Stimulated activated CD4-positive, alpha-beta T cell treated with anti-CD3 and anti-CD28 coated beads, Interleukin-2, amount 100 ng/mL, for 4 hours (primary cell): ENCODE data around the gene CUTA.

Experiments
- DNase-seq: peaks from one replicate; pipeline ENCODE4 v3.0.0-alpha.2; 2020; ENCODE audit warnings: low read depth

The CUTA gene

DNA sequence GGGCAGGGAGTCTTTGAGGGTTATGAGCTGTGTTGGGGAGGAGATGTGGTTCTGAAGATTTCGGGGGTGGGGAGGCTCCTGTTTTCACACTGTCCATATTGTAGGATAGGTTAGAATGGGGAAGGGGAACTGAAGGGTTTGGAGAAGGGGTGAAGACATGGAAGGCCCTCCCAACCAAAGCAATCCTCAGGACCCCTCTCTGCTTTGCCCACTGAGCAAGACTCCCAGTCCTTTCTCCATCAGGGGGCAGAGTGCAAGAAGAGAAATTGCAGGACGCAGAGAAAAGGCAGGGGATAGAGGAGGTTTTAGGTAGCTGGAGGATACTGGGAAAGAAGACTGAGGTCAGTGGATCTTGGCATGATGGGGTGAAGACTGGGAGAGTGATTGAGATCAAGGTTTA lies 5.9 kb upstream of the CUTA start:
- no peak for DNase-seq

DNA sequence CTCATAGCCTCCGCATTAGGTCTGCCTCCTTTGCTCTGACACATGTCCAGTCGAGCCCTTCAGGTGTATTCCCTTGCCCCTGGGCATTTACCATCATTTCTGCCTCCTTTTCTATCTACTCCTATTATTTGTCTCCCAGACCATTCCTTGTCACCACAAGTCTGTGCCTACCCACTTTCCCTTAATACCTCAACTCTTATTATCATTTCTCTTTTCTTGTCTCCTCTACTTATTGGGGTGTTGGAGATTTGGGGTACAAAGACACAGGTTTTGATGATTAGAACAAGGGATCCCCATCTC lies 3.4 kb upstream of the CUTA start:
- no peak for DNase-seq

DNA sequence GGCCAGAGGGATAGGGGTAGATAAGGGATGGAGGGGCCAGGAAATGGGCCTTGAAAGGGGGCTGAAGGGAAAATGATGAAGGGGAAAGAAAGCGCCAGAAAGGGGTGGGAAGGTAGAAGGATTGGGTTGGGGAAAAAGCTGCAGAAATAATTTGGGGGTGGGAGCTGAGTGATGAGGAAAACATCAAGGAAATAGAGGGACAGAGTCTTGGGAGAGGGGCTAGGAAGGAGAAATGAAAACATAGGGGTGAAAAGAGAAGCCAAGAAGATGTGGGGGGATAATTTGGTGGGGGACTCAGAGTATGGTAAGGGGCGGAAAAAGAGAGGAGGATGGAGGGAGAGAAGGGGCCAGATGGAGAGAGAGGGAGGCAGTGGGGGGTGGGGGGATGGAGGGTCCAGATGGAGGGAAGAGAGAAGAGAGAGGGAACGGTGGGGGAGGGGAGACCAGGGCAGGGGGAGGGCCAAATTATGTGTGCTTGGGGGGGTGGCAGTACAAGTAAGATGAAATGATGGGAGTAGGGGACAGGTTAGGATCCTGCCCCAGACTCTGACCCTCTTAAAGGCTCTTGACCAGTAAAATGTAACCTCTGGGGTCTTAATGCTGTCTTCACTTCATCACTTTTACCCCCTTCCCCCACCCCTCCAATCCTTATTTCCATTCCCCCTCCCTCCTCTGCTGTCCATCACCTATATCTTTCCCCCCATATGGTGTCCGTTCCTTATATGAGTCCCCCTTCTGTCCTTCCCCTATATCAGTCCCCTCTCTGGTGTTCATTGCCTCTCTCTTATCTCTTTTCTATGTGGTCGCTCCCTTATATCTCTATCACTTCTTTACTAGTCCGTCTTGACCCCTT lies 2.8 kb upstream of the CUTA start:
- no peak for DNase-seq

DNA sequence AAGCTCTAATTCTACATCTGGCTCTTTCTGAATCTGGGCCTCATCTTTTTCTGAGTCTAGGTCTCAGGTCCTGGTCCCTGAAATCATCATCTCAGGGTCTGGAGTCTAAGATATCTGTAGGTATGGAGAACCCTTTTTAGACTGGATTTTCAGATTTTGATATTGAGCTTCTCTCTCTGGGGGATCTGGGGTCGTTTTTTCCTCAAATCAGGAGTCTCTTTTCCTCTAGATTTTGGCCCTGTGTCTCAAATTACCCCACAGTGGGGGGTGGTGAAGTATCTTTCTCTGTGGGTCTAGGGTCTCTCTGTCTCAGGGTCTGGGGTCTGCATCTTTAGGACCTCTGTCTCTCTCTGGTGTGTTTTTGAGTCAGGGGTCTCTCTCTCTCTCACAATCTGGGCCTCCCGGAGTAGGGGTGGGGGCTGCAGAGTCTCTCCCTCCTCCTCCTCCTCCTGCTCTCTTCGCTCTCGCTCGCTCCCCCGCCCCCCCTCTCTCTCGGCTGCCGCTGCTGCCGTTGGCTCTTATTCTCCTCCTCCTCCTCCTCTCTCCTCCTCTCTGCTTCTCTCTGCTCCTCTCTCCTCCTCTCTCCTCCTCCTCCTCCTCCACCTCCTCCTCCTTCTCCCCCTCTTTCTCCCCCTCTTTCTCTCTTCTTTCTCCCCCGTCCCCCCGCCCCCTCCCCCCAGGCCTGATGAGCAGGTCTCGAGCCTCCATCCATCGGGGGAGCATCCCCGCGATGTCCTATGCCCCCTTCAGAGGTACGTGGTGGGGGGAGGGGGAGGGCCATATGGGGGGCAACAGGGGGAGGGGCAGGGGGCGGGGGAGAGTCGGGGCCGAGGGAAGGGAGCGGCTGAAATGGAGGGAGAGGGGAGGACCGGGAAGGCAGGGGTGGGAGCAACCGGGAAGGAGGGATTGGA lies 1.9 kb upstream of the CUTA start, which contains the start of gene SYNGAP1:
Gene SYNGAP1, plus strand, starts transcription at position 486 of the 911 bp plus-strand sequence. Its CDS starts 200 bp downstream, at position 686.
- DNase-seq = no peak

DNA sequence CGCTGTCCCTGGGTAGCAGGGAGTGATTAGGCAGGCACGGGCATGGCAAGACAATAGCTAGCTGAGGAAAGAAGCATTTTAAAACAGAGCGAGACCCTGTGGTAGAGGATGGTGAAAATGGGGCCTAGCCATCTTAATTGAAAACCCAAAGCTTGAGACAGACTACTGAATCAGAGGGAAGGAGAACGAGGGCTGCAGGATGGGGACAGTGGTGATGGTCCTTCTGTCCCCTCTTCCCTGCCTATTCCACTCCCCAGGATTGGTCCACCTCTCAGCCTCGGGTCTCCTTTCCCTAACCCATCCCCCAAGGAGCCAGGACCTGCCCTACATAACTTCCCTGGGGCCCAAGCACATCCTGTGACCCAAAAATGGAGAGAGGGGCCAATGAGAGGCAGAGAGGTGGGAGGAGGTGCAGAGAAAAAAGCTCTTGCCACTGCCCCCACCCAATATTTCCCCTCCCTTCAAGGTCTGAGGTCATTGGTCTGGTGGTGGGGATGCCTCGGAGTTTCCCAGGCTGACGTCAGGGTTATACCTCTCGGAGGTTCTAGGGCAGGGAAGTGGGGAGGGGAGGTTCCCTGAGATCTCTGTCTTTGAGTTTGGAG lies 884 bp upstream of the CUTA start:
- no peak for DNase-seq

DNA sequence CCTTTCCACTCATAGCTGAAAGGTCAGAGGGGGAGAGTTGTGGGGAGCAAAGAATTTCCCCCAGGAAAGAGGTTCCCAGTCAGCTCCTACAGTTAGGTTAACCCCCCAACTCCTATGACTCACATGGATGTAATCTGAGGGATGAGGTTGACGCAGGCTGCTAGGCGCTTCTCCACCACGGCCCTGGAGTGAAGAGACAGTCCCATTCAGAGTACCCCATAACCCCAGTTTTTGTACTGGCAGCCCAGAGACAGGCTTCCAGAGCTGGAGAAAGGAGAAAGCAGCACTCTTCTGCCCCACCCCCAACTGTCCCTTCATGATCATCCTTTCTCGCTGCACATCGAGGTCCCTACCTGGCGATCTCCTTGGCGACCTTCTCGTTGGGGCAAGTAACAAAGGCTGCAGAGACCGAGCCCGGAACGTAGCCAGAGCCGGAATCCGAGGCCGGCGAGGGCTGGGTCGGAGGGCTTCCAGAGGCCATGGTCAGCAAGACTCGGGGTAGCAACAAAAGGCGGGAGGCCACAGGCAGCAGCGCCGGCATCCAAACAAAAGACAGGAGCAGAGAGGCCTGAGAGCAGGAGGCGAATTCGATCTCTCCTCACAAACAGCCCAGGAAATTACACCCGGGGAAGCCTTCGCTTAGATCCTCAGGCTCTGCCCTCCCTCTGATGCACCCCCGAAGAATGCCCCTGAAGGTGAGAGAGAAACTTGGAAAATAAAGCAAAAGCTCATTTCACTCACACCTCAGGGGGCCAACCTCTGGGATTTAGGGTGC lies 592 bp downstream of the CUTA start:
- DNase-seq = no peak

DNA sequence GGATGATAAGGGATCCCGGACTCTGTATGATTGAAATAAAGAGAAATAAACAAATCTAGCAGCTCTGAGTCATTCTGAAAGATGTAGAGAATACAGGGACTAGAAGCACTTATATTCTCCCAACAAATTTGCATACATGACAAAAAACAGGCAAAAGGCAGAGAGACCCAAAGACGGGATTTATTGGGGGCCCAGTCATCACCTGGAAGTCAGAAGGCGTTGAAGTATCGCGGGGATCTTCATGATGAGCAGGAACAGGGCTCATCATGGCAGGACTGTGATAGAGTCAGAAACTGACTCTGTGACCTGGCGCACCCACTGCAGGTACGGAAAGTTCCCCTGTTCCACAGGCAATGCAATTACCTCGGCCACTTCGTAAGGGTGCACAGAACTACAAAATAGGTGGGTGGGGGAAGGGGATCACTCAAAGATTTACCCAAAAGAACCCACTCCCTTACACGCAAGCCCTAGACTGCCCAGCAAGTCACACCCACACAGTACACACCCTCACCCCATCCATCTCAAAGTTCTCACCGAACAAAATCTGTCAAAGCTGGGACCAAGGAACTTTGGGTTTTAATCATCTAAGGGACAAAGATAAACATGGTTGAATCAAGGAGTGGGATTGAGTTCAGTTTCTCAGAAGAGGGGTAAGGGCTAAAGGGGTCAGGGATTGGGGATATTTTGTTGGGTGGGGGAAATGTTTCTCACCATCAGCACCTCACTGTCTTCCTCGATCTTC lies 1.4 kb downstream of the CUTA start:
- DNase-seq = no peak

DNA sequence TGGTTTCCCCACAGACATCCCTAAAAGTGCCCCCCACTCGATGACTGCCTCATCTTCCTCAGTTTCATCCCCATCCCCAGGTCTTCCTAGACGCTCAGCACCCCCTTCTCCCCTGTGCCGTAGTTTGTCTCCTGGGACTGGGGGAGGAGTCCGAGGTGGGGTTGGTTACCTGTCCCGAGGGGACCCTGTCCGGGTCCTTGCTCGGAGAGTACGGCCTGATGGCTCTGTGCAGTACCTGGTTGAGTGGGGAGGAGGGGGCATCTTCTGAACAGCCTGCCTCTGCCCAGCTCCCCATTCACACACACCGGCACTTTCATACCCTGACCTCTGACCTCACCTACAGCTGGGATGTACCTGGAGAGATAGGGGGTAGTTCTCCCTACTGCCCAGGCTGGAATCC lies 2.1 kb downstream of the CUTA start:
- no peak for DNase-seq

DNA sequence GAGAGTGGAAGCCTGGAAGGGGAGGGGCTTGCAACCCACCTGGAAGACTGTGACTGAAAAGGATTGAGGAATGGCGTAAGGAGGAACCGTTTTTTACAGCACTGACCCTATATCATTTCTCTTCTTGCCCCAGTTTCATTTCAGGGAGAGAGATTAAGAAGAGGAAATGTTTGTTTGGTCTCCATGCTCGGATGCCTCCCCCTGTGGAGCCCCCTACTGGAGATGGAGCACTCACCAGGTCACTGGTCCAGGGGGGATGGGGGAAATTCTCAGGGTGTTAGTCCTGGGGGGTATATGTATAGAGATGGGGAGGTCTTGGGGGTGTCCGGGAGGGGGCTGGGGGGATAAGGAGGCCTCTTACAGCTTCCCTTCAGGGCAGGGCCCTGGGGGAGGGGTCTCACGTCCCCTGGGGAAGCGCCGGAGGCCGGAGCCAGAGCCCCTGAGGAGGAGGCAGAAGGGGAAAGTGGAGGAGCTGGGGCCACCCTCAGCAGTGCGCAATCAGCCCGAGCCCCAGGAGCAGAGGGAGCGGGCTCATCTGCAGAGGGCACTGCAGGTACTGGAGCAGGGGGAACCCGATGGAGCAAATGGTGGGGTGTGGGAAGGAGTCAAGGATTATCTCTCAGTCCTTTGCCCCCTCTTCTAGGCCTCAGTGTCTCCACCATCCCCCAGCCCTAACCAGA lies 3.2 kb downstream of the CUTA start:
- DNase-seq = no peak

DNA sequence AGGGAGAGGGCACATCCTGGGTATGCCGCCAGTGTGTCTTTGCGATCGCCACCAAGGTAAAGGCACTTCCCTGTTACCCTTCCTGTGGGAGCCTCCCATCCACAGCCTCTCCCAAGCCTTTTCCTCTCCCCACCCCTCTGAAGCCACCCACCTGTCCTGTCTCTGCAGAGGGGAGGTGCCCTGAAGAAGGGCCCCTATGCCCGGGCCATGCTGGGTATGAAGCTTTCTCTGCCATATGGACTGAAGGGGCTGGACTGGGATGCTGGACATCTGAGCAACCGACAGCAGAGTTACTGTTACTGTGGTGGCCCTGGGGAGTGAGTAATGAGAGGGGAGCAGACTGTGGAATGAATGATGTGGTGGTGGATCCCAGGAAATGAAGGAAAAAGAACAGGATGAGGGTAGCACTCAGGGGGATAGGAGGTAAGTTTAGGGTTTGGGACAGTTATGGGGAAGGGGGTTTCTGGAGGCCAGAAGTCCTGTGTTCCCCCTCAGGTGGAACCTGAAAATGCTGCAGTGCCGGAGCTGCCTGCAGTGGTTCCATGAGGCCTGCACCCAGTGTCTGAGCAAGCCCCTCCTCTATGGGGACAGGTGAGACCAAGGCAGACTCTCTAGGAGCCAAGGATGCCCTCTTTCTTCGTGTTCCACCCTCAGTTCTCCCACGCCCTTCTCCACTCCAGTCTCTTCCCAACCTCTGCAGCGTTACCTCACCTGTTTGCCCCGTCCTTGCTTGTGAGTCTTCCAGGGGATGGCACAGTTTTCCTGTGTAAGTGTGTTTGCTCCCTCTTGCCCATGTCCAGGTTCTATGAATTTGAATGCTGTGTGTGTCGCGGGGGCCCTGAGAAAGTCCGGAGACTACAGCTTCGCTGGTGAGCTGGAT lies 4.4 kb downstream of the CUTA start:
- no peak for DNase-seq

DNA sequence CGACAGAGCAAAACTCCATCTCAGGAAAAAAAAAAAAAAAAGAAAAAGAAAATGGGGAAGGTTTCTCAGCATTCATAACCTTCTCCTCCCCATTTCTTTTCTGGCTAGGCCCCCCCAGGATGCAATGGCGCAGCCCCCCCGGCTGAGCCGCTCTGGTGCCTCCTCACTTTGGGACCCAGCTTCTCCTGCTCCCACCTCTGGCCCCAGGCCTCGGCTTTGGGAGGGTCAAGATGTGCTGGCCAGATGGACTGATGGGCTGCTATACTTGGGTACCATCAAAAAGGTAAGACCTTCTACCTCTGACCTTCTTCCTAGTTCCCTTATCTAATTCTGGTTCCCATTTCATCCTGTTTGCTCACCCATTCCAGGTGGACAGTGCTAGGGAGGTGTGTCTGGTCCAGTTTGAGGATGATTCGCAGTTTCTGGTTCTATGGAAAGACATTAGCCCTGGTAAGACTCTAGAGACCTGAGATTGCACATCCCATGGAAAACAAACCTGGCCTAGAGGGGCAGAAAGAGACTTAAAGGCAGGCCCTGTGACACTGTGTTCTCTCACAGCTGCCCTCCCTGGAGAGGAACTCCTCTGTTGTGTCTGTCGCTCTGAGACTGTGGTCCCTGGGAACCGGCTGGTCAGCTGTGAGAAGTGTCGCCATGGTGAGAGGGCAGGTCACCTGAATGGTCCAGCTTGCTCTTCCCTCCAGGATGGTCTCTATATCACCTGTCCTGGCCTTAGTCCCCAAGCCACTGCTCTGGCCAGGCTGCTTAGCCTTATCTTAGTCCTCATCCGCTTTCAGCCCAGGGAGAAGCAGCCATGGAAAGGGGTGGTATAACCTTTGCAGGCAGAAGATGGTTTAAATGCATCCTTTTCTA lies 5.5 kb downstream of the CUTA start:
- no peak for DNase-seq

DNA sequence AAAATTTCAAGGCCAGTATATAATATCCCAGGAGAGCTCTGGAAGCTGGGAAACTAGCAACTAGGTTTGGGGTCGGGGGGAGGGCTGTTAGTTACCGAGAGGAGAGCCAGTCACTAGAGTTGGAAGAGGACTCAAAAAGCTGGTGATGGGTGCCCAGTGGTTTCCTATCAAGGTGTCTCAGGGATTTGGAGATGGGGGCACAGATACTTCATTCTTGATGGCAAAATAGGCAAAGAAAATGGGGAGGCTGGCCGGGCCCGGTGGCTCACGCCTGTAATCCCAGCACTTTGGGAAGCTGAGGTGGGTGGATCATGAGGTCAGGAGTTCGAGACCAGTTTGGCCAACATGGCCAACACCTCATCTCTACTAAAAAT lies 6.3 kb downstream of the CUTA start:
- no peak for DNase-seq

DNA sequence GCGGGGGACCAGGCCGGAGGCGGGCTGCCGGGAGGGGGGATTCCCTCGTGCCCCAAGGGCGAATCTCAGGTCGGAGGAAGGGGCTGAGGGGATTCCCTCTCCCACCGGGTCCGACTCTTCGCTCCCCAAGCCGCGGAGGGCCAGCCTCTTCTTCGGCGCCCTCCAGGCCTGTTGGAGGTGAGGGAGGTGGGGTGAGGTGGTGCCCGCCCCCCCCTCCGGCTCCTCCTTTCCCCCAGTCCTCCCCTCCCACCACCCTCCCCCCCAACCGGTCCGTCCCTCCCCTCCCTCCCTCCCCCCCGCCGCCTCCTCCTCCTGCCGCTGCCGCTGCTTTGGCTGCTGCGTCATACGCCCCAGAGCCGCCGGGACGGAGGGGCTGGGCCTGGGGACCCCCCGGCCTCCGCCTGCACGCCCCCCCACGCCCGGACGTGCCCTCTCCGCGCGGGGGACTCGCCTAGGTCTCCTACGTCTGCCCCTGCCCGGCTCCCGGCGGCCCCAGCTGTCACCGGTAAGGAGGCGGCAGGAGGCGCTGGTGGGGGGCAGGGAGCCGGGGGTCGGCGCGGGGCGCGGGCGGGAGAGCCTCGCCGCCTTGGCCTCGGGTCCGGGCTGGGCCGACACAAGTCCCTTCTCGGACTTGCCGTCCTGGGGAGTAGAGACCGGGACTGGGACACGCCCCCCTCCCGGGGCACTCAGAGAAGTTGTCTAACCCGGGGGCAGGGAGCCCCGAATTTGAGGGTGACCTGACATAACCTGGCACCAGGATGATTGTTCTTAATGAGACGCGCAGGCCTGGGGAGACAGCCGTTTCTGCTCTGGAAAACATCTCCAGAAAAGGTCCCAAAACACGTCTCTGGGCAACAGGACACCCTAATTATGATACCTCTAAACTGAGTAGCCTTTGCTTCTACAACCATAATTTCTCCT lies 6.9 kb downstream of the CUTA start, which contains the start of gene PHF1:
Gene PHF1, plus strand, starts transcription at position 304 of the 921 bp plus-strand sequence. CDS start 1,250 bp downstream, outside the sequence.
- peak; percentile 78 for DNase-seq

DNA sequence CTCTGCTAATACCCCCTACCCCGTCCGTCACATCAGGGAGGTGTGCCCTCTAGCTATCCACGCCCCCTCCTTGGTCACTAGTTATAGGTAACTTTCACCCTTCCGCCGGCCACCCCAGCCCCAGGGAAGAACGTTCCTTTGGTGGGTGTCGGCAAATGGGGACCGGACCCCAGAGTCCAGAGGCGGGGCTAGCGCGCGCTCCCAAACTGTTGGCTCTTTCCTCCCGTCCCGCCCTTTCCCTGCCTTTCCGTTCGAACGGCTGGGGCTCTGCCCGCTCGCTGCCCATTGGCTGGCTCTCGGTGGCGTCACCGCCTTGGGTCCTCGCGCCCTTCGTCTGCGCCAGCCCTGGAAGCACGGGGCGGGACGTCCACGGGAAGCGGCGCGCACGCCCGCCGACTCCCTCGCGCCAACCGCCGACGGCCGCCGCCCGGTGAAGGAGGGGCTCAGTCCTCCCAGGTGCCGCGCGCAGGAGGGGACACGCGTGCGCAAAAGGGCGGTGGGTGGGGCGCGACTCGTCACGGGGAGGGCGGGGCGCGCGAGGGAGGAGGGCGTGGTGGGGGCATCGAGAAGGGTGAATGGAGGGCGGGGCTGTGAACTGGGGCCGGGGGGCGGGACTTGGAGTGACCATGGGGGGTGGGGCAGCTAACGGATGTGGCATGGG lies 7.7 kb downstream of the CUTA start:
- peak; percentile 94 for DNase-seq

DNA sequence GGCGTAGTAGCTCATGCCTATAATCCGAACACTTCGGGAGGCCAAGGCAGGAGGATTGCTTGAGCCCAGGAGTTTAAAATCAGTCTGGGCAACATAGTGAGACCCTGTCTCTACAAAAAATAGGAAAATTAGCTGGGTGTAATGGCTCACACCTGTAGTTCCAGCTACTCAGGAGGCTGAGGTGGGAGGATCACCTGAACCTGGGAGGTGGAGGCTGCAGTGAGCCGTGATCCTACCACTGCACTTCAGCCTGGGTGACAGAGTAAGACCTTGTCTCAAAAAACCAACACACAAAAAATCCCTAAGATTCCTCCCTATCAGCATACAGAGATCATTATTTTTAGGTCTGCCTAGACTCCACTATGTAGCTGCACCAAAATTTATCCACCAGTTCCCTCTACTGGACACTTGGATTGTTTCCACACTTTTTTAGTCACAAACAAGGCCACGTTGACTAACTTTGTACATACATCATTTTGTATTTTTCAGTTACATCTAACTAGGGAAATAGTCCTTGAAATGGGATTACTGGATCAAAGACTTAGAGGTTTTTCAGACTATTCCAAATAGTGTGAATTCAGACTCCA lies 10.7 kb downstream of the CUTA start:
- DNase-seq = no peak

DNA sequence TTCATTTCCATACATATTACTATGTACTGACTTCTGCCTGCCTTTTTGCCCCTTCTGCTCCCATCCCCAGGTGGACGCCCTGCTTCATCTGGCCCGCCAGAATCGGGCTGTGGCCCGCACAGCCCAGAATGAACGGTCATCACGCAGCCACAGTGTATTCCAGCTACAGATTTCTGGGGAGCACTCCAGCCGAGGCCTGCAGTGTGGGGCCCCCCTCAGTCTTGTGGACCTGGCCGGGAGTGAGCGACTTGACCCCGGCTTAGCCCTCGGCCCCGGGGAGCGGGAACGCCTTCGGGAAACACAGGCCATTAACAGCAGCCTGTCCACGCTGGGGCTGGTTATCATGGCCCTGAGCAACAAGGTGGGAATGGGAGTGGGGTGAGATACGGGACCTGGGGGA lies 11.8 kb downstream of the CUTA start:
- DNase-seq = no peak
